Breast epithelium (tissue), 3 donors: ENCODE measurements around the gene PRF1.

Experiments used
- CTCF ChIP-seq, 3 donors: fragments of 450-650 bp; IDR thresholded peaks; one replicate each; pipeline ENCODE4 v1.5.1; 2016 to 2017; ENCODE audit warnings: antibody characterized with exemption in 3 of 3, mild to moderate bottlenecking in 3 of 3, moderate library complexity in 3 of 3
- POLR2A ChIP-seq: fragments of 450-650 bp; IDR thresholded peaks from one replicate; pipeline ENCODE4 v1.6.1; 2016; ENCODE audit warnings: antibody characterized with exemption, mild to moderate bottlenecking, moderate library complexity
- POLR2AphosphoS5 ChIP-seq, 3 donors: sonication (generic); formaldehyde crosslinking; IDR thresholded peaks; one replicate each; pipeline ENCODE4 v1.6.1; 2017; ENCODE audit warnings: antibody characterized with exemption in 3 of 3

GRCh38 chr10:70598857-70599295, 3.7 kb downstream of the PRF1 start:
- TF ChIP-seq CTCF (IDR thresholded peaks at IDR 0.05) (no peak), POLR2A (no peak), POLR2AphosphoS5 (IDR thresholded peaks at IDR 0.05) (no peak)
